Mammary epithelial cell (primary cell): ENCODE results near the gene TBX19.

Source experiments
- CTCF ChIP-seq, 2 donors: IDR thresholded peaks in 1 of 2; conservative IDR thresholded peaks in 1 of 2; 2 replicates each; pipeline ENCODE4 v1.5.1; 2011 to 2012; ENCODE audit warnings: inconsistent platforms in 2 of 2, low read length in 2 of 2, mild to moderate bottlenecking in 2 of 2, control low read depth in 1 of 2, low read depth in 1 of 2; ENCODE audit not compliant: insufficient read depth in 1 of 2; ENCODE audit errors: extremely low read depth in 1 of 2
- EZH2 ChIP-seq: IDR thresholded peaks from 2 replicates; pipeline ENCODE4 v1.6.1; 2012; ENCODE audit warnings: low read length, inconsistent platforms, borderline replicate concordance

- TF ChIP-seq CTCF (conservative IDR thresholded peaks at IDR 0.05 in 1 of 2, IDR thresholded peaks at IDR 0.05 in 1 of 2; ENCODE audit: extremely low read depth in 1 of 2, insufficient read depth in 1 of 2, low read depth in 1 of 2, low read length in 2 of 2) (no peak), EZH2 (no peak)
Measured at GRCh38 chr1:168335500-168335899, 54.8 kb downstream of the TBX19 start.
